Lung (tissue), 12 donors: Measurements from ENCODE around the gene CD86. TPM values are rescaled to one million over a fixed set of nuclear protein-coding genes. Genes with fewer than 3 reads are reported as not detected.

ENCODE experiments used
- ATAC-seq: fragments of 200-7000 bp; cut with Tn5 transposase; one replicate; pipeline ENCODE4 v1.9.1; 2020; ENCODE audit warnings: moderate number of reproducible peaks; ENCODE audit not compliant: insufficient read depth, low FRiP score
- DNase-seq, 3 donors: peaks; one replicate each; pipeline ENCODE4 v3.0.0-alpha.2; 2013 to 2017
- H3K27ac ChIP-seq, 2 donors: one replicate each; pipeline ENCODE4 v1.5.1; 2013; ENCODE audit warnings: mild to moderate bottlenecking in 2 of 2, moderate library complexity in 2 of 2, control low read depth in 1 of 2, inconsistent platforms in 1 of 2, low read depth in 1 of 2, low read length in 1 of 2
- H3K27me3 ChIP-seq, 3 donors: one replicate each; pipeline ENCODE4 v1.5.1; 2013; ENCODE audit warnings: low read length in 2 of 3; ENCODE audit not compliant: control insufficient read depth in 3 of 3, insufficient read depth in 3 of 3
- H3K36me3 ChIP-seq, 4 donors: one replicate each; pipeline ENCODE4 v1.5.1; 2013; ENCODE audit warnings: low read length in 4 of 4, mild to moderate bottlenecking in 1 of 4, moderate library complexity in 1 of 4; ENCODE audit not compliant: control insufficient read depth in 4 of 4, insufficient read depth in 4 of 4
- H3K4me1 ChIP-seq, 5 donors: one replicate each; pipeline ENCODE4 v1.5.1; 2013; ENCODE audit warnings: low read length in 5 of 5, mild to moderate bottlenecking in 2 of 5, moderate library complexity in 1 of 5; ENCODE audit not compliant: control insufficient read depth in 5 of 5, insufficient read depth in 5 of 5
- H3K4me3 ChIP-seq: one replicate; pipeline ENCODE4 v1.5.1; 2013; ENCODE audit warnings: mild to moderate bottlenecking, control low read depth, moderate library complexity
- H3K9ac ChIP-seq, 2 donors: one replicate each; pipeline ENCODE4 v1.5.1; 2013; ENCODE audit warnings: low read length in 2 of 2, control low read depth in 1 of 2; ENCODE audit not compliant: insufficient read depth in 1 of 2
- H3K9me3 ChIP-seq, 4 donors: one replicate each; pipeline ENCODE4 v1.5.1; 2013; ENCODE audit warnings: low read length in 3 of 4, mild to moderate bottlenecking in 1 of 4, moderate library complexity in 1 of 4; ENCODE audit not compliant: control insufficient read depth in 4 of 4, insufficient read depth in 3 of 4
- CTCF ChIP-seq: IDR thresholded peaks from 2 replicates; pipeline ENCODE4 v1.5.1; 2012; ENCODE audit warnings: mild to moderate bottlenecking; ENCODE audit errors: control extremely low read depth, extremely low read depth
- WGBS, 2 donors: extraction: QIAGEN DNeasy Blood & Tissue Kit; methylation state at CpG; one replicate each; pipeline ENCODE4 v1.1.7; 2013; 5-methylcytosine and 5-hydroxymethylcytosine counted together
- polyA plus RNA-seq, 2 donors: library from polyadenylated mRNA; stranded (reverse); fragments of 200-250 nt; gene quantifications; one replicate each; pipeline ENCODE4 v1.2.1, GENCODE V29; 2013
- total RNA-seq, 2 donors: library from RNA; depleted of rRNA in 1 of 2; stranded (reverse); fragments of >200 nt in 1 of 2; gene quantifications; one replicate each; pipeline ENCODE4 v1.2.1, GENCODE V29; 2014 to 2021
- donor health status: control.
- donor health status: control.
- donor health status: Bipolar disorder and iron deficiency.
- donor health status: healthy.
- donor health status: DM: yes; HTN: yes; CAD: no.

Gene CD86
- total and polyA plus RNA-seq, 4 donors, result 8.0 to 11.5 (median 10.7) TPM

DNA sequence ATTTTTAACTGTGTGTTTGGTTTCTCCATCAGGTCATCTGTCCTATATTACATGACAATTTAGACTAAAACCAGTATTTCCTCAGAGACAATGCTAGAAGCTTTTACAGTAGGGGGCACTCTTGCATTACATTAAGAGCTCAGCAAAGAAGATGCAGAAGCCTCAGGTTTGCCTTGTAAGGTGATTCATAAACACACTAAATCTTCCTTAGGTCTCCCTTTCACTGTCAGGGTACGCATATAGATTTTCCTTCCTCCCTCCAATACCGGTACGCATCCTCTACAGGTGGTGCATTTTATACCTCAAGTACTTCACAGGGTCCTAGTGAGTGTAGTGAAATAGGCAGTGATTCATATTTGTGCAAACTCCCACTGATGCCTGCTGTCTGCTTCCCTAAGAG, 46.5 kb downstream of the CD86 start:
- no peaks in the 10 kb centered on the region for H3K4me1 ChIP-seq
- no peak overlapping the region for H3K9ac ChIP-seq
- 24 to 33% methylated on average over 3 of the region's 3 CpGs for WGBS, 2 donors
- H3K27ac ChIP-seq, result no peak overlapping the region
- ATAC-seq (no peak), DNase-seq (peak in 2 of 3 donors; percentile 50 to 70)
- H3K4me3 ChIP-seq, result no peak overlapping the region
- H3K36me3 ChIP-seq, result no peaks in the 10 kb centered on the region
- H3K9me3 ChIP-seq, result no peaks in the 10 kb centered on the region
- TF ChIP-seq CTCF, result peak; percentile 42
- no peaks in the 10 kb centered on the region for H3K27me3 ChIP-seq

DNA sequence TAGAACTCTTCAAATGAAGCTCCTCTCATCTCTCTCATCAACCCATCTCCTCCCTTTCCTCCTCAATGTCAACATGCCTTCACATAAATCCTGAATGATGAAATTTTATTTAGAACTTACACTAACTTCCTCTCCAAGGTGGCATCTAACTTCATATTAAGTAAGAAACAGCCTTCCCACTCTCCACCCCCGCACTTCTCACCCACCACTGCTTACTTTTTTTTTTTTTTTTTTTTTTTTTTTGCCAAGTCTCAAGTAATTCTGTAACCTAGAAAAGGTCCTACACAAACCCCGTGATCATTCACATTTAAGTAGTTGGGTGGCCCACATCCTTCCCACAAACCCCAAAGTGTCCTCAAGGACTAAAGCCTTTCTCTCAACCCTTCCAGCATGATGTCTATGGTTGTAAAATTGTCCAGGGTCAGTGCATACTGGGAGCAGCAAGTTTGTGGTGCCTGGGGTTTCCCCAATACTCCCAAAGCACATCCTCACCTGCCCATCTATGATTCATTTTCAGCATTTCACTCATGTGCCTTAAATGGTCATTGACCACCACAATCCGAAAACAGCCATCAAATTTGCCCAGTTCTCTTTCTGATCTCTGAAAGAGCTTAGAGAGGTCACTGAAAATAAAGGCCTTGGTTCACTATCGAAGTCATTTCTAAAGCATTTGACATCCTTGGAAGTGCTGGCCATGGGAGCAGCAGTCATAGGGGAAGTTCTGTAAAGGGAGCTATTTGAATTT, 47.2 kb downstream of the CD86 start:
- Histone ChIP-seq H3K27me3 (no peaks in the 10 kb centered on the region), H3K27ac (no peak overlapping the region), H3K36me3 (no peaks in the 10 kb centered on the region), H3K9ac (no peak overlapping the region), H3K4me1 (no peaks in the 10 kb centered on the region), H3K9me3 (no peaks in the 10 kb centered on the region), H3K4me3 (no peak overlapping the region)
- DNase-seq (no peak), ATAC-seq (no peak)
- 61 to 63% methylated on average over 4 of the region's 4 CpGs for WGBS, 2 donors
- no peak for TF ChIP-seq CTCF

- H3K4me1 ChIP-seq, result no peaks in the 10 kb centered on the region
- TF ChIP-seq CTCF, result no peak
- no peak for DNase-seq
- no peaks in the 10 kb centered on the region for H3K36me3 ChIP-seq
- no peaks in the 10 kb centered on the region for H3K9me3 ChIP-seq
- no peak overlapping the region for H3K27ac ChIP-seq
- 87 to 88% methylated on average over 2 of the region's 2 CpGs for WGBS, 2 donors
- no peak for ATAC-seq
- no peak overlapping the region for H3K4me3 ChIP-seq
- peaks cover 0 to 3% (median 0%) of the 10 kb centered on the region in 3 donors for H3K27me3 ChIP-seq
- no peak overlapping the region for H3K9ac ChIP-seq
These were observed 48.8 kb downstream of the CD86 start for GRCh38 chr3:122103821-122104514.
